ENCODE data around the gene UBR1. TPM values are rescaled to one million over a fixed set of nuclear protein-coding genes. Genes with fewer than 3 reads are reported as not detected.

UBR1 gene
- total and polyA plus RNA-seq, 2 donors (not counting 1 experiment from before 2014, with no cell fraction given): 18.2 to 45.6 TPM

DNA sequence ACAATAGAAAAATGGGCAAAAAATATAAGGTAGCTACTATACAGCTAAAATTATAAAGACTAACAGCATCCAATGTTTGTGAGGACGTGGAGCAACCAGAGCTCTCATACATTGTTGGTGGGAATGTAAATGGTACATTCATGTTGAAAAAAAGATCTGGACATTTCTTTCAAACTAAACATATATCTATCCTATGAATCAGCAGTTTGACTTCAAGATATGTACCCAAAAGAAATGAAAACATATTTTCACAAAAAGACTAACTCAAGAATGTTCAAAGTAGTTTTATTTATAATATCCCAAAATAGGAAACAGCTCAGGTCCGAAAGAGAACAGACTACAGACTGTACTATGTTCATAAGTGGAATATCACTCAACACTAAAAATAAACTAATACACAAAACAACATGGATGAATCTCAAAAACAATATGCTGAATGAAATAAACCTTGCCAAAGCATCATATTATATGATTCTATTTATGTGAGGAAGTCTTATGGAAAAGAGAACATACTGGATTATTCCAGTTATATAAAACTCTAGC, 176.5 kb downstream of the UBR1 start:
- Histone ChIP-seq H2AFZ (ENCODE audit: low read length) (no peak overlapping the region), H3K27me3 (ENCODE audit: control insufficient read depth, insufficient read depth, low read length) (no peaks in the 10 kb centered on the region), H3K4me1 (ENCODE audit: control insufficient read depth, extremely low read depth, insufficient read depth, low read length) (no peaks in the 10 kb centered on the region), H3K9me3 (ENCODE audit: control insufficient read depth, insufficient read depth, low read depth, low read length) (no peaks in the 10 kb centered on the region), H3K4me3 (replicated peaks in 1 of 4; ENCODE audit: control extremely low read depth in 1 of 4, insufficient read depth in 1 of 4, low read depth in 3 of 4, low read length in 4 of 4) (no peak overlapping the region), H3K9ac (ENCODE audit: insufficient read depth, low read length) (no peak overlapping the region), H3K27ac (ENCODE audit: insufficient read depth, low read length) (no peak overlapping the region), H4K20me1 (ENCODE audit: control insufficient read depth, extremely low read depth, insufficient read depth, low read length) (no peaks in the 10 kb centered on the region), H3K79me2 (ENCODE audit: control insufficient read depth, insufficient read depth, low read length) (no peaks in the 10 kb centered on the region), H3K4me2 (ENCODE audit: extremely low read depth, insufficient read depth, low read length) (no peak overlapping the region), H3K36me3 (ENCODE audit: control insufficient read depth, insufficient read depth, low read length) (no peaks in the 10 kb centered on the region)
- TF ChIP-seq, protein P1, sequence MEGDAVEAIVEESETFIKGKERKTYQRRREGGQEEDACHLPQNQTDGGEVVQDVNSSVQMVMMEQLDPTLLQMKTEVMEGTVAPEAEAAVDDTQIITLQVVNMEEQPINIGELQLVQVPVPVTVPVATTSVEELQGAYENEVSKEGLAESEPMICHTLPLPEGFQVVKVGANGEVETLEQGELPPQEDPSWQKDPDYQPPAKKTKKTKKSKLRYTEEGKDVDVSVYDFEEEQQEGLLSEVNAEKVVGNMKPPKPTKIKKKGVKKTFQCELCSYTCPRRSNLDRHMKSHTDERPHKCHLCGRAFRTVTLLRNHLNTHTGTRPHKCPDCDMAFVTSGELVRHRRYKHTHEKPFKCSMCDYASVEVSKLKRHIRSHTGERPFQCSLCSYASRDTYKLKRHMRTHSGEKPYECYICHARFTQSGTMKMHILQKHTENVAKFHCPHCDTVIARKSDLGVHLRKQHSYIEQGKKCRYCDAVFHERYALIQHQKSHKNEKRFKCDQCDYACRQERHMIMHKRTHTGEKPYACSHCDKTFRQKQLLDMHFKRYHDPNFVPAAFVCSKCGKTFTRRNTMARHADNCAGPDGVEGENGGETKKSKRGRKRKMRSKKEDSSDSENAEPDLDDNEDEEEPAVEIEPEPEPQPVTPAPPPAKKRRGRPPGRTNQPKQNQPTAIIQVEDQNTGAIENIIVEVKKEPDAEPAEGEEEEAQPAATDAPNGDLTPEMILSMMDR (conservative IDR thresholded peaks at IDR 0.05 in 1 of 2, IDR thresholded peaks at IDR 0.05 in 1 of 2; ENCODE audit: low read depth in 1 of 2, low read length in 2 of 2): no peak
- TF ChIP-seq EZH2 (IDR thresholded peaks at IDR 0.05; ENCODE audit: low read length, missing control alignments): no peak
- DNase-seq (ENCODE audit: low read depth in 2 of 2): no peak

GRCh38 chr15:42921342-42921731, 184.5 kb downstream of the UBR1 start:
- Histone ChIP-seq H3K27me3 (ENCODE audit: control insufficient read depth, insufficient read depth, low read length) (no peaks in the 10 kb centered on the region), H3K27ac (ENCODE audit: insufficient read depth, low read length) (peak overlapping the region; percentile 6), H4K20me1 (ENCODE audit: control insufficient read depth, extremely low read depth, insufficient read depth, low read length) (no peaks in the 10 kb centered on the region), H3K4me2 (ENCODE audit: extremely low read depth, insufficient read depth, low read length) (peak overlapping the region; percentile 82), H3K4me1 (ENCODE audit: control insufficient read depth, extremely low read depth, insufficient read depth, low read length) (peaks cover 2% of the 10 kb centered on the region), H3K36me3 (ENCODE audit: control insufficient read depth, insufficient read depth, low read length) (no peaks in the 10 kb centered on the region), H3K4me3 (replicated peaks in 1 of 4; ENCODE audit: control extremely low read depth in 1 of 4, insufficient read depth in 1 of 4, low read depth in 3 of 4, low read length in 4 of 4) (peak overlapping the region; percentile 51 to 84 (median 68)), H2AFZ (ENCODE audit: low read length) (peak overlapping the region; percentile 99), H3K9me3 (ENCODE audit: control insufficient read depth, insufficient read depth, low read depth, low read length) (no peaks in the 10 kb centered on the region), H3K79me2 (ENCODE audit: control insufficient read depth, insufficient read depth, low read length) (peaks cover 9% of the 10 kb centered on the region), H3K9ac (ENCODE audit: insufficient read depth, low read length) (no peak overlapping the region)
- DNase-seq (ENCODE audit: low read depth in 2 of 2): peak in 1 of 2 donors; percentile 20
- TF ChIP-seq EZH2 (IDR thresholded peaks at IDR 0.05; ENCODE audit: low read length, missing control alignments): no peak
- TF ChIP-seq, protein P1 (conservative IDR thresholded peaks at IDR 0.05 in 1 of 2, IDR thresholded peaks at IDR 0.05 in 1 of 2; ENCODE audit: low read depth in 1 of 2, low read length in 2 of 2): no peak

DNA sequence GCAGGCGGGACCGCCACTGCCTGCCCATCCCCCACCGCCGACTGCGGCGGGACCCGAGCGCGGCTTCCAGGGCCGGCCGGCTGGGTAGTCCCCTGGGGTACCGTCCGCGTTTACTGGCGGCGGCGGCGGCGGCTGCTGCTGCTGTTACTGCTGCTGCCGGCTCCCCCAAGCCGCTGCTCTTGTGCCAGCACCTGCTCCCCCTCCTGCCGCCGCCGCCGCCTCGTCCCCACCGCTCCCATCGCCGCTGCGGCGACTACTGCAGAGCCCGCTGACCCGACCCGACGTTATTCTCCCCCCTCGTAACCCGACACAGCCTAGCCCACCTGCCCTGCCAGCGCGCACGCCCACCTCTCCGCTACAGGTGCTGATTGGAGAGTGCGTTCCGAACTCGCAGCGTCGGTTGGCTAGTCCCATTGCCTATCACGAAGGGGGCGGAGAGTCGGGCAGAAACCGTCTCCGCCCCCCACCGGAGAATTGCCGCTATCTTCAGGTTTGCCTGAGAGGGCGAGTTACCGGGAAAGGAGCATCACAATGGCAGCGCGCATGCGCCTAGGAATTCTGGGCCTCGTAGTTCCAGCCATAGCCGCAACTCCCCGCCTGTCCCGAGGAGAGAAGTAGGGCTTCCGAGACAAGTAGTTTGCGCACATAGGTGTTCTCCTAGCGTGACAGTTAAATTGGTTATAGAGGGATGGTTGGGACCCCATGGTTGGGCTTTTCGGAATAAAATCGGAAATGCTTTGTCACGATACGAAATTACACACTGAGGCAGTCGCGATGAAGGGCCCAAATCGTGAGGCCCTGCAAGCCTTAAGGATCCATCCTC, 185.1 kb downstream of the UBR1 start, which contains the start of gene TTBK2:
Gene TTBK2, minus strand, starts transcription at position 260 of the 823 bp plus-strand sequence. CDS start 42,161 bp downstream, outside the sequence.
- Histone ChIP-seq H4K20me1 (ENCODE audit: control insufficient read depth, extremely low read depth, insufficient read depth, low read length) (no peaks in the 10 kb centered on the region), H2AFZ (ENCODE audit: low read length) (peak within 1 kb of the TSS; percentile 99), H3K4me1 (ENCODE audit: control insufficient read depth, extremely low read depth, insufficient read depth, low read length) (peaks cover 2% of the 10 kb centered on the region), H3K9me3 (ENCODE audit: control insufficient read depth, insufficient read depth, low read depth, low read length) (no peaks in the 10 kb centered on the region), H3K79me2 (ENCODE audit: control insufficient read depth, insufficient read depth, low read length) (peaks cover 11% of the 10 kb centered on the region), H3K4me3 (replicated peaks in 1 of 4; ENCODE audit: control extremely low read depth in 1 of 4, insufficient read depth in 1 of 4, low read depth in 3 of 4, low read length in 4 of 4) (peak within 1 kb of the TSS; percentile 53 to 84 (median 68)), H3K27ac (ENCODE audit: insufficient read depth, low read length) (peak within 1 kb of the TSS; percentile 23), H3K27me3 (ENCODE audit: control insufficient read depth, insufficient read depth, low read length) (no peaks in the 10 kb centered on the region), H3K4me2 (ENCODE audit: extremely low read depth, insufficient read depth, low read length) (peak within 1 kb of the TSS; percentile 82), H3K9ac (ENCODE audit: insufficient read depth, low read length) (peak within 1 kb of the TSS; percentile 63), H3K36me3 (ENCODE audit: control insufficient read depth, insufficient read depth, low read length) (no peaks in the 10 kb centered on the region)
- peak; percentile 98 to 99 for DNase-seq (ENCODE audit: low read depth in 2 of 2)
- no peak for TF ChIP-seq EZH2 (IDR thresholded peaks at IDR 0.05; ENCODE audit: low read length, missing control alignments)
- TF ChIP-seq, protein P1 (conservative IDR thresholded peaks at IDR 0.05 in 1 of 2, IDR thresholded peaks at IDR 0.05 in 1 of 2; ENCODE audit: low read depth in 1 of 2, low read length in 2 of 2): no peak
